ENCODE results near the gene CHTF8.

The CHTF8 gene

DNA sequence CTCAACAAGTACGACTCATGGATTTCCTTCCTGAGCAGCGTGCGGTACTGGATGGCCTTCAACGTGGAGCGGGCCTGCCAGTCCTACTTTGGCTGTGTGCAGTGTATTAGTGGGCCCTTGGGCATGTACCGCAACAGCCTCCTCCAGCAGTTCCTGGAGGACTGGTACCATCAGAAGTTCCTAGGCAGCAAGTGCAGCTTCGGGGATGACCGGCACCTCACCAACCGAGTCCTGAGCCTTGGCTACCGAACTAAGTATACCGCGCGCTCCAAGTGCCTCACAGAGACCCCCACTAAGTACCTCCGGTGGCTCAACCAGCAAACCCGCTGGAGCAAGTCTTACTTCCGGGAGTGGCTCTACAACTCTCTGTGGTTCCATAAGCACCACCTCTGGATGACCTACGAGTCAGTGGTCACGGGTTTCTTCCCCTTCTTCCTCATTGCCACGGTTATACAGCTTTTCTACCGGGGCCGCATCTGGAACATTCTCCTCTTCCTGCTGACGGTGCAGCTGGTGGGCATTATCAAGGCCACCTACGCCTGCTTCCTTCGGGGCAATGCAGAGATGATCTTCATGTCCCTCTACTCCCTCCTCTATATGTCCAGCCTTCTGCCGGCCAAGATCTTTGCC is 17.9 kb downstream of the CHTF8 start:
- no peak for DNase-seq (ENCODE audit: low read depth in 1 of 2, low spot score in 1 of 2)

GRCh38 chr16:69113216-69113615 is 19.2 kb downstream of the CHTF8 start:
- no peak for DNase-seq (ENCODE audit: low read depth in 1 of 2, low spot score in 1 of 2)

GRCh38 chr16:69112285-69113129 is 19.9 kb downstream of the CHTF8 start:
- DNase-seq (ENCODE audit: low read depth in 1 of 2, low spot score in 1 of 2), result no peak

- no peak for DNase-seq (ENCODE audit: low read depth in 1 of 2, low spot score in 1 of 2)
Observed at GRCh38 chr16:69111876-69112230, 20.5 kb downstream of the CHTF8 start.

- DNase-seq (ENCODE audit: low read depth in 1 of 2, low spot score in 1 of 2), result no peak
Observed at GRCh38 chr16:69111216-69111875, 21.0 kb downstream of the CHTF8 start.

- DNase-seq (ENCODE audit: low read depth in 1 of 2, low spot score in 1 of 2), result no peak
Observed at GRCh38 chr16:69110406-69110805, 22.0 kb downstream of the CHTF8 start.

DNA sequence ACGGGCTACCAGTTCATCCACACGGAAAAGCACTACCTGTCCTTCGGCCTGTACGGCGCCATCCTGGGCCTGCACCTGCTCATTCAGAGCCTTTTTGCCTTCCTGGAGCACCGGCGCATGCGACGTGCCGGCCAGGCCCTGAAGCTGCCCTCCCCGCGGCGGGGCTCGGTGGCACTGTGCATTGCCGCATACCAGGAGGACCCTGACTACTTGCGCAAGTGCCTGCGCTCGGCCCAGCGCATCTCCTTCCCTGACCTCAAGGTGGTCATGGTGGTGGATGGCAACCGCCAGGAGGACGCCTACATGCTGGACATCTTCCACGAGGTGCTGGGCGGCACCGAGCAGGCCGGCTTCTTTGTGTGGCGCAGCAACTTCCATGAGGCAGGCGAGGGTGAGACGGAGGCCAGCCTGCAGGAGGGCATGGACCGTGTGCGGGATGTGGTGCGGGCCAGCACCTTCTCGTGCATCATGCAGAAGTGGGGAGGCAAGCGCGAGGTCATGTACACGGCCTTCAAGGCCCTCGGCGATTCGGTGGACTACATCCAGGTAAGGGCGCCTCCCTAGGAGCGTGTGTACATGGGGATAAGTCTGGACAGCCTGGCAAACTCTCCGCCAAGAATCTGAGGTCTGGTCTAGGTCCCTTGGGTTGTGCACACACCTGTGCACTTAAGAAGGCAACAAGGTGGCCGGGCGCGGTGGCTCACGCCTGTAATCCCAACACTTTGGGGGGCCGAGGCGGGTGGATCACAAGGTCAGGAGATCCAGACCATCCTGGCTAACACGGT is 22.7 kb downstream of the CHTF8 start:
- no peak for DNase-seq (ENCODE audit: low read depth in 1 of 2, low spot score in 1 of 2)

- DNase-seq (ENCODE audit: low read depth in 1 of 2, low spot score in 1 of 2), result no peak
Observed at GRCh38 chr16:69108905-69109252, 23.5 kb downstream of the CHTF8 start.

DNA sequence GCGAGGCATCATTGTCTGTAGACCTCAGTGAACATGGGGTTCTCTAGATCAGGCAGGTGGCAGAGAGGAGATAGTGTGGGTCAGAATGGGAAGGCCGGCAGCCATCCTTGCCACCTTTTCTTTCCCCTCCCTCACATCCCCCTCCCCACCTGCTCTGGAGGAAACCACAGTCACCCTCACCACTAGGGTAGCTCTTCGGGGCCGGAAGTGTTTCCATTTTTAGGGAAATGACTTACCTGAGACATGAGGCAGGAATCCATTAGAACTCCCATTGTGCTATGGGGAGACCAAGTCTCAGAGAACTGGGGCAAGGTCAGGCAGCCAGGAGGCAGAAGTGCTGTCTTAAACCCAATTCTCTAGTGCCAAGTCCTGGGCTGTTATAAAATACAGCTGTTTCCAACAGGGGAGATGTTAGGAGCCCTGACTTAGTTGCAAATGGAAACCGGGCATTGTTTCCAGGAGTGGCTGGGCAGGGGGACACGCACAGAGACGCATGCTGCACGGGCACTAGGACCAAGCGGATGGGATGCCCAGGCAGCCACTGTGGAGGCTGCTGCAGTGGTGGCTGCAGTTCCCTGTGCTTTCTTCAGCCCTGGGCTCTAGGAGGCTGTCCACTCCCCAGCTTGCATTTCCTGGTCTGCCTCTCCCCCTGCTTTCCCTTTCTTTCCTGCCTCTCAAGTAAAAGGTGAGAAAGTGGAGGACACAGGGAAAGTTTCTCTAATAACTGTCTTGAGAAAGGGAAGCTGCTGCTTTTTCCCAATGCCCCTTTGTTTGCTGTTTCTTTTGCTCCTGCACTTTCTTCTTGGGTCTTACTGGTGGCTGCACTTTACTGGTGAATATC is 24.1 kb downstream of the CHTF8 start:
- no peak for DNase-seq (ENCODE audit: low read depth in 1 of 2, low spot score in 1 of 2)

- no peak for DNase-seq (ENCODE audit: low read depth in 1 of 2, low spot score in 1 of 2)
Observed at GRCh38 chr16:69107316-69107962, 24.9 kb downstream of the CHTF8 start.

DNA sequence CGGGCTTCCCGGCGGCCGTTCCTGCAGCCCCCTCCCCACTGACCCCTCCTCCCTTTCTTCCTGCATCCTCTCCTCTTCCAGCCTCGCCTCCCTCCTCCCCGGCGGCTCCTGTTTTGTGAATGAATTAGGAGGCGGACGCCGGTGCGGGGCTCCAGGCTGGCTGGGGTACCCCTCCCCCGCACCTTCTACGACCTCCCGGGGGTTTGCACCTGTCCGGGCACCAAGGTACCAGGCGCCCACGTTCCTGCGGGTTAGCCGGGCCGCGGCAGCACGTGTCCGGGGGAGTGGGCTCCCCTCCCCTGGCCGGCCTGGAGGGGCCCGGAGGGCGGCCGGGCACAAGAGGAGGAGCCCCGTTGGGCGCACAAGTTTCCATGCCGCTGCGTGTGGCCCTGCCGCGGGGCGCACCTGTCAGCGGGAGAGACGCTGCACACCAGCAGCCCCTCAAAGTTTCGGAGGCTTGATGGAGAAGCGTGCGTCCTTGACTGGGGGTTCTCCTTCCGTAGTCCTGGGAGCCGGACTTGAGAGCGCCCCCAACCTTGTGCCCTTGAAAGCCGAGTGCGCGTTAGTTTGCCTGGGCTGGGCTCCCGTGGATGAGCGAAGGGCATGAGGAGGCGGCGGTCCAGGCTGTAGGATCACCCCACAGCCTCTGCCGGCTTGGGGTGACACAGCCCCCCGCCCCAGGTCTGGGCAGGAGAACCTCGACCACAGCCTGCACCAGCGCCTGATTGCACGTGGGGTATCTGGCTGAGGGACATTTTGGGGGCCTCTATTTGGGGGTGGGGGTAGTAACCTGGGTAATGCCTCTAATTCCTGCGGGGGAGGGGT is 25.7 kb downstream of the CHTF8 start:
- DNase-seq (ENCODE audit: low read depth in 1 of 2, low spot score in 1 of 2), result no peak

DNA sequence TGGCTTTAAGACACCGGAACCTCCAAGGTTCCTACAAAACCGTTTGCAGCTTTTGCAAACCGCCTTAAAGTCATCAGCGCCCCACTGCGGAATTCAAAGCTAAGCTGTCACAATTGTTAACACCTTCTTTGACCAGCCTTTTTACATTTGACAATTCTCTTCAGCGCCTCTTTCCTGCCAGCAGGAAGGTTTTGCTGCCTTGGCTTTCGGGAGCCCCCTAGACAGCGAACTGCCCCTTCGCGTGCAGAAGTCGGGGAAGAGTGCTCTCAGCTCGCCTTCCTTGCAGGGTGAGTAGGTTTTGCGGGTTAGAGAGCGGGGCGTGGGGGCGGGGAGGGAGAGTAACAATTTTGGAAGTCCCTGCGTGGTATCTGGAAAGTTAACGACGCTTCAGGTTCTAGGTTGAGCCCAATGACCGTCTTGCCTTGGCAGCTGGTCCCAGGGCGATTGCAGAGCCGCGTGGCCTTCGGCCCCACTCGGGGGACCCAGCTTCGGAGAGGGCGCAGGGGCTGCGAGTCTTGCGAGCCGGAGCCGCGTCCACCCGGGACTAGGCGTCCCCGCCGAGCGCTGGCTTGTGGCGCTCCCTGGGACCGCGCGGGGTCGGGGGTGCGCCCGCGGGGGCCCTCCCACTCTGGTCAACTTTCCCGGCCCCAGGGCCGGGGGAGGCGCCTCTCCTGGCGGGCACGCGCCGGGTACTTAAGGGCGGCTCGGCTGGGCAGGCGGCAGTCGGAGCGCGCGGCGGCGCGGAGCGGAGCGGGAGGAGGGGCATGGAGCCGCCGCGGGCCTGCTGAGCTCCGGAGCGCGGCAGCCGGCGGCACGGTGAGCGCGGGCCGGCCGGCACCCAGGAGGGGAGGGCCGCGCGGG is 26.7 kb downstream of the CHTF8 start, which contains the start of gene HAS3:
Gene HAS3 (plus strand): TSS at position 153 of the 861 bp plus-strand sequence. CDS start 3,743 bp downstream, outside the sequence.
- DNase-seq (ENCODE audit: low read depth in 1 of 2, low spot score in 1 of 2), result no peak

DNA sequence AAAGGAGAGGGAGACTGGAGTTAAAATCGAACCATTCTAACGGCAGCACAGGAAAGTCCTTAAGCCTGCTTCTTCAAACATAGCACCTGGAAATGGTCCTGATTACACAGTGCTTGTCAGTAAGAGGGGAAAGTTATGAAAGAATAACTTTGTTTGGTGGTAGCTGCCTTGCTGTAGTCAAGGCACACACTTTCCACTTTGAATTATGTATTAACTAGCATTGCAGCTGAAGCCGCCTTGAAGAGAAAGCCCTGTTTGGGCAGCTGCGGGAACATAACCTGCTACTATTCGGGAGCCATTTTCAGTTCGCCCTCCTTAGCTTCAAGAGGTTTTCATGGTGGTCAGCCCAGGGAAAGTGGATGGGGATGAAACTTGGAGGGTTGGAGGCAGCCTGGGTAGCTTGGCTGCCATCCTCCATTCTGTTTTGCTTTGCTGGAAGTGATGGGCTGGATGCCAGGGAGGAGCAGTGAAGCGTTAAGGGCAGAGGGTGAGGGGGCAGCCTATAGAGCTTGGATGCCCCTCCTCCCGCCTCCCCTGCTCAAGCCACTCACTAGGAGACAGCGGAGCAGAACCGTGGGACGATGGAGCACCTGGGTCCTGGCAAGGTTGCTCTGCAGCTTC is 32.2 kb downstream of the CHTF8 start:
- no peak for DNase-seq (ENCODE audit: low read depth in 1 of 2, low spot score in 1 of 2)

GRCh38 chr16:69095193-69095592 is 37.2 kb downstream of the CHTF8 start:
- no peak for DNase-seq (ENCODE audit: low read depth in 1 of 2, low spot score in 1 of 2)

GRCh38 chr16:69094501-69094900 is 37.9 kb downstream of the CHTF8 start:
- no peak for DNase-seq (ENCODE audit: low read depth in 1 of 2, low spot score in 1 of 2)

DNA sequence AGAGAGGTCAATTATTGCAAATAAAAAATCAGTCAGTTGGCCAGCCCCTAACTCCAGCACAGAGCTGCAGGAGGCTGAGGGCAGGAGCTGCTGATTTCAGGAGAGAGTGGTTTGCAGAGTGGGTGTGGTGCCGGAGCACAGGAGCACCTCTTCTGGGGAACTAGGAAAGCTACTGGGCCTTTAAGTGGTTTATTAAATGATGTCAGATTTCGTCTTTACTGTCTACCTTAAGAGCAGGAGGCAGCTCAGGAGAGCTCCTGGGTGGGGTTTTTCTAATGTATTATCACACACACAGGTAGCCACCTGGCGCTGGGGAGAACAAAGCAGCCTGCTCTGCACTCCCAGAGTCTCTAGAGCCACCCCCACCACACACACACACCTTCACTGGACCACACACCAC is 38.4 kb downstream of the CHTF8 start:
- DNase-seq (ENCODE audit: low read depth in 1 of 2, low spot score in 1 of 2), result no peak

GRCh38 chr16:69089091-69089910 is 43.1 kb downstream of the CHTF8 start:
- DNase-seq (ENCODE audit: low read depth in 1 of 2, low spot score in 1 of 2), result no peak

All from activated T-helper 1 cell treated with anti-CD3 and anti-CD28 coated beads, Interleukin-2, amount 50 U/mL, for 16 hours (primary cell).